Loucy (cell line): Measurements from ENCODE around the gene ENOX1.

Source experiments
- H2AFZ ChIP-seq: fragments of 200-600 bp; sonication (generic); 2 replicates; pipeline ENCODE4 v1.6.0; 2016; ENCODE audit warnings: antibody characterized with exemption, mild to moderate bottlenecking, low read length, moderate library complexity
- H3F3A ChIP-seq: fragments of 200-600 bp; 2 replicates; pipeline ENCODE4 v1.6.0; 2016; ENCODE audit warnings: antibody characterized with exemption, low read depth, mild to moderate bottlenecking
- H3K27me3 ChIP-seq: fragments of 200-600 bp; sonication (generic); 2 replicates; pipeline ENCODE4 v1.6.1; 2014; ENCODE audit warnings: low read length, mild to moderate bottlenecking; ENCODE audit not compliant: insufficient read depth, poor library complexity, severe bottlenecking
- H3K36me3 ChIP-seq: fragments of 200-600 bp; sonication (generic); 2 replicates; pipeline ENCODE4 v1.6.1; 2016; ENCODE audit warnings: low read length; ENCODE audit not compliant: insufficient read depth
- H3K4me1 ChIP-seq: fragments of 200-600 bp; sonication (generic); 2 replicates; pipeline ENCODE4 v1.5.1; 2014; ENCODE audit warnings: low read length, mild to moderate bottlenecking; ENCODE audit not compliant: insufficient read depth, poor library complexity, severe bottlenecking
- H3K4me2 ChIP-seq: fragments of 200-600 bp; sonication (generic); 2 replicates; pipeline ENCODE4 v1.6.0; 2014; ENCODE audit warnings: antibody characterized with exemption, low read length, low read depth, mild to moderate bottlenecking; ENCODE audit not compliant: poor library complexity, severe bottlenecking
- H3K4me3 ChIP-seq: fragments of 200-600 bp; sonication (generic); 2 replicates; pipeline ENCODE4 v1.5.1; 2014; ENCODE audit warnings: low read length, mild to moderate bottlenecking, mixed read lengths; ENCODE audit not compliant: poor library complexity, severe bottlenecking
- H3K79me2 ChIP-seq: fragments of 200-600 bp; sonication (generic); 2 replicates; pipeline ENCODE4 v1.6.1; 2014; ENCODE audit warnings: low read length; ENCODE audit not compliant: insufficient read depth
- H3K9ac ChIP-seq: fragments of 200-600 bp; sonication (generic); 2 replicates; pipeline ENCODE4 v1.6.0; 2014; ENCODE audit warnings: mild to moderate bottlenecking, low read depth, low read length, moderate library complexity; ENCODE audit not compliant: poor library complexity, severe bottlenecking
- H3K9me2 ChIP-seq: fragments of 200-600 bp; sonication (generic); replicated peaks from 2 replicates; pipeline ENCODE4 v1.6.1; 2016; ENCODE audit warnings: low read depth, low read length, mixed read lengths
- H3K9me3 ChIP-seq: fragments of 200-600 bp; sonication (generic); 2 replicates; pipeline ENCODE4 v1.6.1; 2014; ENCODE audit warnings: mild to moderate bottlenecking, antibody characterized with exemption, low read length, low read depth; ENCODE audit not compliant: insufficient read depth
- H4K20me1 ChIP-seq: fragments of 200-600 bp; sonication (generic); 2 replicates; pipeline ENCODE4 v1.6.0; 2014; ENCODE audit warnings: antibody characterized with exemption, low read length, mild to moderate bottlenecking; ENCODE audit not compliant: insufficient read depth, poor library complexity, severe bottlenecking
- CTCF ChIP-seq: fragments of 200-600 bp; sonication (generic); conservative IDR thresholded peaks from 2 replicates; pipeline ENCODE4 v1.5.1; 2014; ENCODE audit warnings: mild to moderate bottlenecking, antibody characterized with exemption, low read length
- EZH2phosphoT487 ChIP-seq: fragments of 200-600 bp; IDR thresholded peaks from 2 replicates; pipeline ENCODE4 v1.6.1; 2018; ENCODE audit warnings: antibody characterized with exemption, mild to moderate bottlenecking, moderate library complexity, borderline replicate concordance

Gene ENOX1

DNA sequence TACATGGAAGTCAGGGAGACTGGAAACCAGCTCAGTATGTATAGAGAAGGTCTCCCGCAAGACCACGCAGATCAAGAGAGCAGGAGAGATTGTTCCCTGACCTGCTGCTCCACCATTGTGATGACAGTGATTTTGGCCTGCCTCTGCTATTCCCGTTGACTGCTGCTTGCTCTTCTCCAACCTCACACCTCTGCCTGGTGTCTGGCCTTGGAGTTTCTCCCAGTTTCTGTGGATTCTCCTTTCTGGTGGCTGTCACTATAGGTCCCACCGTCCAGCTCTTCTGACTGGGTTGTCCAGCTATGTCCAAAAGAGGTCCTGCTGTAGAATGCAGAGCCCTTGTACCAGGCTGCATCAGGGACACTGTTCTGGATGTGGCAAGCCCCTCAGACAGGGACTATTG lies 591.7 kb downstream of the ENOX1 start:
- Histone ChIP-seq H3K4me2 (no peak overlapping the region), H4K20me1 (no peaks in the 10 kb centered on the region), H3F3A (no peaks in the 10 kb centered on the region), H3K4me3 (no peak overlapping the region), H3K4me1 (peaks cover 2% of the 10 kb centered on the region), H3K79me2 (no peaks in the 10 kb centered on the region), H3K27me3 (no peaks in the 10 kb centered on the region), H3K9me2 (no peaks in the 10 kb centered on the region), H3K9ac (no peak overlapping the region), H2AFZ (no peak overlapping the region), H3K36me3 (no peaks in the 10 kb centered on the region), H3K9me3 (no peaks in the 10 kb centered on the region)
- TF ChIP-seq EZH2phosphoT487 = no peak
- TF ChIP-seq CTCF = no peak

DNA sequence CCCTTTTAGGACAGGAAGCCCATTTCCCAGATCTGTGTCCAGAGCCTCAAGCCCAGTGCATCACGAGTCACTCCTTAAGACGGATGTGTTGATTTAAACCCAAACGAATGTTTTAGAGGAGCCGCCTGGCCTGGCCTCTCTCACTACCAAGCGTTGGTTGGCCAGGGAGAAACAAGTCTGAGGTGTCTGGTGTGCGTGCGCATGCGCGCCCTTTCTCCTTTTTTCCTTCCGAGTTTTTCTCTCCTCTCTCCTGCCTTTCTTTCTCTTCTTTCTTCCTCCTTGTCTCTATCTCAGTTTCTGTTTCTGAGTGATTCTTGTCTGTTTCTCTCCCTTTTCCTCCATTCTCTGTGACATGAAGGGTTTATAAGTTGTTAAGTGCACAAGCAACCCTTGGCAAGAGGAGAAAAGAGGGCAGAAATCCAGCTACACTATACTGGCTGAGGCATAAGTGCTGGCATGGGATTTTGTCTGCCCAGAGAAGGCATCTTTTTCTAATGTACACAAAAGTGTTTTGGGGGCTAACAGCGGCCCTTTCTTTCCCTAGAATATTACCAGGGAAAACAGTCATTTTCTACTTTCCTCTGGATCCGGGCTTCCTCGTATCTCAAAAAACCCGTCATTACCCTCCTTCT lies 592.9 kb downstream of the ENOX1 start:
- no peak overlapping the region for H3K4me3 ChIP-seq

GRCh38 chr13:43191546-43191945 lies 595.2 kb downstream of the ENOX1 start:
- Histone ChIP-seq H3K4me2 (no peak overlapping the region), H3K4me1 (no peaks in the 10 kb centered on the region), H3K27me3 (no peaks in the 10 kb centered on the region), H3F3A (no peaks in the 10 kb centered on the region), H3K4me3 (no peak overlapping the region), H2AFZ (no peak overlapping the region), H3K9me2 (no peaks in the 10 kb centered on the region), H3K79me2 (no peaks in the 10 kb centered on the region), H3K9me3 (no peaks in the 10 kb centered on the region), H3K36me3 (no peaks in the 10 kb centered on the region), H3K9ac (no peak overlapping the region), H4K20me1 (no peaks in the 10 kb centered on the region)
- TF ChIP-seq CTCF (no peak), EZH2phosphoT487 (no peak)

More for the DNA sequence above, 592.9 kb downstream of the ENOX1 start:
- TF ChIP-seq CTCF = no peak
- TF ChIP-seq EZH2phosphoT487 = no peak
- no peaks in the 10 kb centered on the region for H3K4me1 ChIP-seq
- no peaks in the 10 kb centered on the region for H3K9me2 ChIP-seq
- H3F3A ChIP-seq = no peaks in the 10 kb centered on the region
- no peak overlapping the region; the same call in 1 of the 2 replicates for H2AFZ ChIP-seq
- no peaks in the 10 kb centered on the region for H3K79me2 ChIP-seq
- H3K9ac ChIP-seq = no peak overlapping the region
- no peaks in the 10 kb centered on the region for H3K27me3 ChIP-seq
- H3K9me3 ChIP-seq = no peaks in the 10 kb centered on the region
- no peak overlapping the region for H3K4me2 ChIP-seq
- no peaks in the 10 kb centered on the region for H3K36me3 ChIP-seq
- no peaks in the 10 kb centered on the region for H4K20me1 ChIP-seq
